ENCODE data around the gene ARPC1B. TPM values are rescaled to one million over a fixed set of nuclear protein-coding genes. Genes with fewer than 3 reads are reported as not detected.
"Not testable (repeated sequence)": the region's sequence is repeated elsewhere in the genome, so short reads cannot be mapped to it uniquely, and the experiment has no call there.

ARPC1B gene
- total RNA-seq, 1 experiment from 2014 or later = 108 TPM

DNA sequence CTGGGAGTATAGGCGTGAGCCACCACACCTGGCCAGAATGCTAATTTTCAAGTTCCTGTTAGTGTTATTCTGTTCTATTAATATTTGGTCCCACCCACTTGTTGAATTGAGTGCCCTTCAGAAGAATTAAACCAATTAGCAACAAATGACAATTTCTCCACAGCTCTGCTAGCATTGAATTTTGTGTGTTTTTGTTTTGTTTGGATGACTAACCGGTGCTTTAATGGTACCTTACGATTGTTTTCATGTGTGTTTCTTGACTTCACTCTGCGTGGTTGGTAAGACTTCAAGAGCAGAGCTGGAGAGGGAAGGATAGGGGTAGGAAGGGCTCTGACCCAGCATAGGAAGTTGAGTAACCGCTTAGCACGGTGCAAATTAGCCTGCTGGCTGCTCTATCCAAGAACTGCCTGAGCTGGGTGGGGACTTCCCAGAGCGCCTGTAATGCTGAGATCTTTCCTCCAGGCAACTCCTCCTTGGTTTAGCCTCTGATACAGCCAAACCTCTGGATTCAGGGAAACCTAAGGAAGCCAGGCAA is 4.6 kb downstream of the ARPC1B start:
- Histone ChIP-seq H3K36me3 (replicated peaks; ENCODE audit: control insufficient read depth, insufficient read depth, low read length) (peaks cover 2% of the 10 kb centered on the region; the same call in 1 of the 2 replicates), H3K4me3 (ENCODE audit: insufficient read depth, low read depth, low read length) (no peak overlapping the region), H3K27me3 (ENCODE audit: control insufficient read depth, insufficient read depth, low read length) (no peaks in the 10 kb centered on the region)
- peak; percentile 67 for DNase-seq

DNA sequence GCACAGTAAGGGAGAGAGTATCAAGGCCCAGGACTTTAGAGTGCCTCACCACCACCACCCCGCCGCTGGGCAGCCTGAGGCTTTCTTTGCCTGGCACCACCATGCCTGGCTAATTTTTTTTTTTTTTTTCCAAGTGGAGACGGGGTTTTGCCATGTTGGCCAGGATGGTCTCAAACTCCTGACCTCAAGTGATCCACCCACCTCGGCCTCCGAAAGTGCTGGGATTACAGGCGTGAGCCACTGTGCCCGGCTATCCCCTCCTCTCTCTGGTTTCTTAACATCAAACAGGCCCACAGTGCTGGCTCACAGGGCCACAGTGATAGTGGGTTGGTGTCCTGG is 5.1 kb downstream of the ARPC1B start:
- not testable (repeated sequence) for H3K36me3 ChIP-seq (replicated peaks; ENCODE audit: control insufficient read depth, insufficient read depth, low read length); DNase-seq; H3K4me3 ChIP-seq (ENCODE audit: insufficient read depth, low read depth, low read length)

DNA sequence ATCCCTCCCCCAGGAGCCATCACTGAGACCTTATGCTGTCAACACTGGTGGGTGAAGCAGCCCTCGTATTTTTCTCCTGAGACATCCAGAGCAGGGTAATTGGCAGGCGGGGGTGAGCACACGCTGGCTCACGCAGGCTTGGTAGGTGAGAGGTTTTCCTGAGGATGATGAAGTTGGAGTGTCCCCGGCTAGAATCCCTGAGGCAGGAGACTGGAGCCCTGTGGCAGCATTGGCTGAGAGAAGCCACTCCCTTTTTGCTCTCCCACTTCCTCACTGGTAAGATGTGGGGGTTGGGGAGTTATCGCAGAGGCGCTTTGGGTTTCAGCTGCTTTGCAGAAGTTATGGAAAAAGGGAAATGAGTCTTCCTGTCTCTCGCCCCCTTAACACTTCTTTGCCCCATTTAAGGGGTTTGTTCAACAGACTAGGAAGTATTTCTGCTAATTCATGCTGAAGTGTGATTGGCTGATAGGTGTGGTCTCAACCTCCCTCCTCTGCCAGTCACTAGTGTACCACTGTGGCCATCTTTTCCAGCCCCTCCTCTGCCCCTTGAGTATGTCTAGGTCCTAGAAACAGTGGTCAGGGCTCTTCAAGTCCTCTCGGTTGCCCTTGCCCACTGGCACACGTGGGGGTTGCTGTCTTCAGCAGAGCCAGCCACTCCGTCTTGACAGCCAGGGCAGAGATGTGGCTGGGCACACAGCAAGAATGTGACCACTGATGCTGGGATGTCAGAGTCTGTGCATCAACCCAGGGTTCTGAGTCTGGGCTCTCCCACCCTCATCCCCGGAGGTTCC is 5.7 kb downstream of the ARPC1B start:
- H3K36me3 ChIP-seq (replicated peaks; ENCODE audit: control insufficient read depth, insufficient read depth, low read length) = peaks cover 2% of the 10 kb centered on the region; the same call in 1 of the 2 replicates
- H3K27me3 ChIP-seq (ENCODE audit: control insufficient read depth, insufficient read depth, low read length) = no peaks in the 10 kb centered on the region
- peak; percentile 60 for DNase-seq
- H3K4me3 ChIP-seq (ENCODE audit: insufficient read depth, low read depth, low read length) = no peak overlapping the region

More for the DNA sequence above, 5.1 kb downstream of the ARPC1B start:
- H3K27me3 ChIP-seq (ENCODE audit: control insufficient read depth, insufficient read depth, low read length) = not testable (repeated sequence)

DNA sequence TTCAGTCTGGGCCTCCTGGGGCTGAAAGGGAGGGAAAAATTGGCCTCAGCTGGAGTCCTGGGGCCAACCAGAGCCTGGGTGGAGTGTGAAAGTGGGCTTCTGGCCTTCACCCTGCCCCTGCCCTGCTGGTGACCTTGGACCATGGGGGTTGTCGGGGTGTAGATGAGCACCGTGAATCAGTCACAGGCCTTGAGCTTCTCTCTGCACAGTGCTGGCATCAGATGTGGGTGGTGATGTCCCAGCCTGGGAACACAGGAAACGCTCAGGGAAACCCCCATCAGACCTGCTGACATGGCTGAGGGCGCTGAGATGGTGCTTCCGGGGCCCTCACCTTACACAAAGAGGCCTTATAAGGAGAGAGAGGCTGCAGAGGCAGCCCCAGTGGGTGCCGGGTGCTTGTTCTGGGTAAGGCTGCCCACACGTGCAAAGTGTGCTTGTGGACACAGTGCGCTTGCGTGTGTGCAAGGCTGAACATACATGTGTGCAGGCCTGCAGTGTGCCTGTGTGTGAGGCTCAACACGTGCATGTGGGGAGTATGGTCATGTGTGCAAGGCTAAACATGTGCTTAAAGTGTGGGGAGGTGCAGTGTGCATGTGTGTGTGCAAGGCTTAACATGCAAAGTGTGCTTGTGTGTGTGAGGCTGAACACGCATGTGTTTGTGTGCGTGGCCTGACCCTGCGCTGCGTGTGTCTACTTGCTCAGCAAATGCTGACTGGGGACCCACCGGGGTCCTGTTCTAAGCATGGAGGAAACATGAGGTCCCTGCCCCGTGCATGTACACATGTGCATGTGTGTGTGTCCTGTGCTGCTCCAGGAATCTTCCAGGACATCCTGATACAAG is 6.5 kb downstream of the ARPC1B start:
- Histone ChIP-seq H3K36me3 (replicated peaks; ENCODE audit: control insufficient read depth, insufficient read depth, low read length) (peaks cover 2% of the 10 kb centered on the region; the same call in 1 of the 2 replicates), H3K4me3 (ENCODE audit: insufficient read depth, low read depth, low read length) (no peak overlapping the region), H3K27me3 (ENCODE audit: control insufficient read depth, insufficient read depth, low read length) (no peaks in the 10 kb centered on the region)
- no peak for DNase-seq

DNA sequence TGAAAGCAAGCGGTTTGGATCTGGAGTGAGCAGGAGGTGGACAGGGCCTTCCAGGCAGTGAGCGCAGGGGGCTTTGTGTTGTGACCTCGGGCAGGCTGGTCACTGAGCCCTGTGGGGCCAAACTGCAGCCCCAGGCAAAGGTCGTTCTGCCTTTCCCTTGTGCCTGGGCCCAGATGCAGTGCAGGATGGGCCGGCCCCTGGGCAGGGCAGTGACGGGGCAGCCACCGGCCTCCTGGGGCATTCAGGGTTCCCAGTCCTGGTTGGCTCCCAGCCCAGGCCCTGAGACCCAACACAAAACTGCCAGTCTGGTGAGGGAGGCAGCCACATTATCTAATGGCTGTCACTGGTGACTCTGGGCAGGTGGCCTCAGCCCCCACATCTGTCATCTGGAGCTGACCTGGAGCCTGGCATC is 7.1 kb downstream of the ARPC1B start:
- Histone ChIP-seq H3K27me3 (ENCODE audit: control insufficient read depth, insufficient read depth, low read length) (no peaks in the 10 kb centered on the region), H3K36me3 (replicated peaks; ENCODE audit: control insufficient read depth, insufficient read depth, low read length) (peaks cover 2% of the 10 kb centered on the region; the same call in 1 of the 2 replicates), H3K4me3 (ENCODE audit: insufficient read depth, low read depth, low read length) (no peak overlapping the region)
- DNase-seq = peak; percentile 43

DNA sequence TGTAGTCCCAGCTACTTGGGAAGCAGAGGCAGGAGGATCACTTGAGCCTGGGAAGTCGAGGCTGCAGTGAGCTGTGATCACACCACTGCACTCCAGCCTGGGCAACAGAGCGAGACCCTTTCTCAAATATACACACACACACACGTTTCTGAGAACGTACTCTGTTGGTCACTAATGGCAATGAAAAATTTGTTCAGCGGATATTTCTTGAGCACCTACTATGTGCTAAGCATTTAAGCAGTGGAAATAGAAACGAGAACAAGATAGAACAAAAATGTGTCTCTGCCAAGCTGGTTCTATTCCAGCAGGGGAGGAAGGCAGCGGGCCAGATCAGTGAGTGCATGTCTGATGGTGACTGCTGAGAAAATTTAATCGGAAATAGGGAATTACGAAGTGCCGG is 8.7 kb downstream of the ARPC1B start:
- Histone ChIP-seq H3K4me3 (ENCODE audit: insufficient read depth, low read depth, low read length) (no peak overlapping the region), H3K27me3 (ENCODE audit: control insufficient read depth, insufficient read depth, low read length) (no peaks in the 10 kb centered on the region), H3K36me3 (replicated peaks; ENCODE audit: control insufficient read depth, insufficient read depth, low read length) (peaks cover 7% of the 10 kb centered on the region)
- no peak for DNase-seq

DNA sequence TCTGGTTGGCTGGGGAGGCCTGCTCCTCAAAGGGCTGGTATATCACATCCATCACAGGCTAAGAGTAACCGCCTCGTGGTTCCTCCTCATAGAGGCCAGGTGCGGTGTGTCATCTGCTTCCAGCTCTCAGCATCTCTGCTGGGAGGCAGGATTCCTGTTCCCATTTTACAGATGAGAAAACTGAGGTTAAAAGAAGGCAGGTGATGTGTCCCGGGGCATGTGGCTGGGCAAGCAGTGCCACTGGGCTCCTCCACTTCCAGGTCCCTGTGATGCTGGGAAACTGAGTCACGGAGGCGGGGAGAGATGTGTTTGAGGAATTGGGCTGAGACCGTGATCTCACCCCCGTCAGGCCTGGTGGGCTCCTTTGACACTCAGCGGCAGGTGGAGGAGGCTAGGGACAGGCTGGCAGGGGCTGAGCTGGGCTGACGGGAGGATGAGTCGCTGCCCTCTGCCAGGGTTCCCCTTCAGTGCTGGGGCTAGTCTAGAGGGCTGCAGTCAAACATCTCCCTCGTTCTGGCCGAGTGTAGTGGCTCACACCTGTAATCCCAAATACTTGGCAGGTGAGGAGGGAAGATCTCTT is 9.4 kb downstream of the ARPC1B start:
- Histone ChIP-seq H3K36me3 (replicated peaks; ENCODE audit: control insufficient read depth, insufficient read depth, low read length) (peaks cover 10% of the 10 kb centered on the region), H3K27me3 (ENCODE audit: control insufficient read depth, insufficient read depth, low read length) (no peaks in the 10 kb centered on the region), H3K4me3 (ENCODE audit: insufficient read depth, low read depth, low read length) (no peak overlapping the region)
- DNase-seq = no peak

DNA sequence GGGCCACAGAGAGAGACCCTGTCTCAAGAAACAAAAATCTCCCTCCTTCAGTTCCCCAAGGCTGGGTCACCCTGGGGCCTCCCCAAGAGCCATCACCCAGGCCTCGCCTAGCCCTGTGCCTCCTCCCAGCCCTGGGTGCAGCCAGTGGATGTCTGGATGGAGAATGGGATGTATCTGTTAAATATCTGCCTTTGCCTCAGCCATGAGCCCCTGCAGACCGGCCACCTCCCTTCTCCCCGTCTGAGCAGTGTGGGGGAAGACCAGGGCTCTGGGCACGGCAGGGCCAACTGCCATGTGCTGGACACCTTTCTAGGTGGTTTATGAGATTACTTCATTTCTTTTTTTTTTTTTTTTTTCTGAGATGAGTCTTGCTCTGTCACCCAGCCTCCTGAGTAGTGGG is 10.0 kb downstream of the ARPC1B start:
- H3K36me3 ChIP-seq (replicated peaks; ENCODE audit: control insufficient read depth, insufficient read depth, low read length) = peaks cover 12% of the 10 kb centered on the region
- peak; percentile 35 for DNase-seq
- H3K27me3 ChIP-seq (ENCODE audit: control insufficient read depth, insufficient read depth, low read length) = no peaks in the 10 kb centered on the region
- H3K4me3 ChIP-seq (ENCODE audit: insufficient read depth, low read depth, low read length) = no peak overlapping the region

DNA sequence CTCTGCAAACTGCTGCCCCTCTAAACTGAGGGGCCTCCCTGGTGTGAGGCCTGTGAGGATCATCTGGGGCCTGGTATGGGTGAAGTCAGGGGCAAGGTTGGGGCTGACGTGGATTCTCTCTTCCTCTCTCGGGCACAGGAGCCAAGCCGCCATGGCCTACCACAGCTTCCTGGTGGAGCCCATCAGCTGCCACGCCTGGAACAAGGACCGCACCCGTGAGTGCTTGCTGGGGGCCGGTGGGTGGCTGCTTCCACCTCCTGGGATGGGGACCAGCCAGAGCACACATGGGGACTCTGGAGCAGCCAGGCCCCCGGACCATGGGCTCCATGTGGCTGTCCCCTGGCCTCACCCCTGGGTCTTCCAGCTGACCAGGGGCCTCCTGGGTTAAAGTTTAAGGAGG is 11.0 kb downstream of the ARPC1B start:
- Histone ChIP-seq H3K36me3 (replicated peaks; ENCODE audit: control insufficient read depth, insufficient read depth, low read length) (peaks cover 18% of the 10 kb centered on the region), H3K27me3 (ENCODE audit: control insufficient read depth, insufficient read depth, low read length) (no peaks in the 10 kb centered on the region), H3K4me3 (ENCODE audit: insufficient read depth, low read depth, low read length) (no peak overlapping the region)
- DNase-seq = peak; percentile 30

DNA sequence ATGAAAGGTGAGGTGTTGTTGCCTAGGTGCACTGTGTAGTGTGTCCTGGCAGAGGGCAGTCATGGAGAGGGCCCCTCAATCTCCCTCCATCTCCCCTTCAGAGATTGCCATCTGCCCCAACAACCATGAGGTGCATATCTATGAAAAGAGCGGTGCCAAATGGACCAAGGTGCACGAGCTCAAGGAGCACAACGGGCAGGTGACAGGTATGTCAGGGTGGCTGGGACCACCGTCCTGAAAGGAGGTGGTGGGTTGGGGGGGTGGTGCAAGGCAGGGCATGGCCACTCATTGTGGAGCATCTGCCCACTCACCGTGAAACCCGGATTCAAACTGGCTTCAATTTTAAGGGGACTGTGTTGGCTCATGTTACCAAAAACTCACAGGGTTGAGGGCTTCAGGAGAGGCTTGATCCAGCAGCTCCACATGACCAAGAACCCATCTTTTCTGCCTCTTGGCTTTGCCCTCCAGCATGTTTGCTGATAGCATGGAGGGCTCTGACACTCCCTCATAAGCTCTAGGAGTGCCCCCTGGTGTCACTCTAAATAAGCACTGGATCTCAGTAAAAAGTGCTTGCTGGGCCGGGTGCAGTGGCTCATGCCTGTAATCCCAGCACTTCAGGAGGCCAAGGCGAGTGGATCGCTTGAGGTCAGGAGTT is 12.2 kb downstream of the ARPC1B start:
- H3K27me3 ChIP-seq (ENCODE audit: control insufficient read depth, insufficient read depth, low read length) = no peaks in the 10 kb centered on the region
- DNase-seq = peak; percentile 72
- no peak overlapping the region for H3K4me3 ChIP-seq (ENCODE audit: insufficient read depth, low read depth, low read length)
- peaks cover 21% of the 10 kb centered on the region for H3K36me3 ChIP-seq (replicated peaks; ENCODE audit: control insufficient read depth, insufficient read depth, low read length)

DNA sequence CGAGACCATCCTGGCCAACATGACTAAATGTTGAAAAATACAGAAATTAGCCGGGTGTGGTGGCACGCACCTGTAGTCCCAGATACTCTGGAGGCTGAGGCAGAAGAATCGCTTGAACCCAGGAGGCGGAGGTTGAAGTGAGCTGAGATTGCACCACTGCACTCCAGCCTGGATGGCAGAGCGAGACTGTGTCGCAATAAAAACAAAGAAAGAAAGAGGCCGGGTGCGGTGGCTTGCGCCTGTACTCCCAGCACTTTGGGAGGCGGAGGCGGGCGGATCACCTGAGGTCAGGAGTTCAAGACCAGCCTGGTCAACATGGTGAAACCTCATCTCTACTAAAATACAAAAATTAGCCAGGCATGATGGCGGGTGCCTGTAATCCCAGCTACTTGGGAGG is 12.7 kb downstream of the ARPC1B start:
- DNase-seq; H3K27me3 ChIP-seq (ENCODE audit: control insufficient read depth, insufficient read depth, low read length); H3K4me3 ChIP-seq (ENCODE audit: insufficient read depth, low read depth, low read length): not testable (repeated sequence)
- peaks cover 21% of the 10 kb centered on the region for H3K36me3 ChIP-seq (replicated peaks; ENCODE audit: control insufficient read depth, insufficient read depth, low read length)

DNA sequence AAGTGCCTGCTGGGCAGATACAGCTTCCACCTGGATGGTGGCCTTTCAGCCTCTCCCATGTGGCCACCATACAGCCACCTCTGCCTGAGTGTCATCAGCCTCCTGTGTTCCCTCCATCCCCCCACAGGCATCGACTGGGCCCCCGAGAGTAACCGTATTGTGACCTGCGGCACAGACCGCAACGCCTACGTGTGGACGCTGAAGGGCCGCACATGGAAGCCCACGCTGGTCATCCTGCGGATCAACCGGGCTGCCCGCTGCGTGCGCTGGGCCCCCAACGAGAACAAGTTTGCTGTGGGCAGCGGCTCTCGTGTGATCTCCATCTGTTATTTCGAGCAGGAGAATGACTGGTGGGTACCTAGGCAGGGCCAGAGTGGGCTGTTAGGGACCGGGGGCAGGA is 13.4 kb downstream of the ARPC1B start:
- DNase-seq = no peak

DNA sequence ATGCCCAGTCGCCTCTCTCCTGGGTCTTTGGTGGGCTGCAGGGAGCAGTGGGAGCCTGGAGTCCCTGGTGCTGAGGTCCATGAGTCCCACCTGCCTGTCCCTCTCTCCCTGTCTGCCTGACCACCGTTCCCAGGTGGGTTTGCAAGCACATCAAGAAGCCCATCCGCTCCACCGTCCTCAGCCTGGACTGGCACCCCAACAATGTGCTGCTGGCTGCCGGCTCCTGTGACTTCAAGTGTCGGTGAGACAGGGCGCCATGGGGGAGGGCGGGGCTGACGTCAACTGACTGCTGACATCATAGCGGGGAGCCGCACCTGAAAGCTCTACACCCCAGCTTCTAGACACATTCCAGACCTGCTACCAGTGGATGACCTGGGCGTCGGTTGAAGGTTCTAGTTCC is 15.2 kb downstream of the ARPC1B start:
- no peak overlapping the region for H3K4me3 ChIP-seq (ENCODE audit: insufficient read depth, low read depth, low read length)
- peak; percentile 28 for DNase-seq
- H3K36me3 ChIP-seq (replicated peaks; ENCODE audit: control insufficient read depth, insufficient read depth, low read length) = peaks cover 21% of the 10 kb centered on the region

More for the DNA sequence above, 13.4 kb downstream of the ARPC1B start:
- Histone ChIP-seq H3K36me3 (replicated peaks; ENCODE audit: control insufficient read depth, insufficient read depth, low read length) (peaks cover 21% of the 10 kb centered on the region), H3K4me3 (ENCODE audit: insufficient read depth, low read depth, low read length) (no peak overlapping the region), H3K27me3 (ENCODE audit: control insufficient read depth, insufficient read depth, low read length) (no peaks in the 10 kb centered on the region)

DNA sequence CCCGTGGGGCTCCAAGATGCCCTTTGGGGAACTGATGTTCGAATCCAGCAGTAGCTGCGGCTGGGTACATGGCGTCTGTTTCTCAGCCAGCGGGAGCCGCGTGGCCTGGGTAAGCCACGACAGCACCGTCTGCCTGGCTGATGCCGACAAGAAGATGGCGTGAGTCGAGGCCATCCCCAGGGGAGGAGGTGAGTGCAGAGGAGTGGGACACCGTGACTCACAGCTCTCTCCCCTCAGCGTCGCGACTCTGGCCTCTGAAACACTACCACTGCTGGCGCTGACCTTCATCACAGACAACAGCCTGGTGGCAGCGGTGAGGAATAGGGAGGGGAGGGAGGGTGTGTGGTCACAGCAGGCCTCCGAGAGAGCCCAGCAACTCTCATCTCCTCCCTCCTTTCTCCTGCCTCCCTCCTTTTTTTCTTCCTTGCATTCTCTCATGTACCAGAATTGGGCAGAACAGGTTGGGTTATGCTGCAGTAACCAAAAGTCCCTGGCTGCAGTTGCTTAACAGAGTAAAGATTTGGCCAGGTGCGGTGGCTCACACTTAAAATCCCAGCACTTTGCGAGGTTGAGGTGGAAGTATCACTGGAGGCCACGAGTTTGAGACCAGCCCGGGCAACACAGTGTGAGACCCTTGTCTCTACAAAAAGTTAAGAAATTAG is 16.5 kb downstream of the ARPC1B start:
- H3K36me3 ChIP-seq (replicated peaks; ENCODE audit: control insufficient read depth, insufficient read depth, low read length) = peaks cover 23% of the 10 kb centered on the region

More for the DNA sequence above, 15.2 kb downstream of the ARPC1B start:
- H3K27me3 ChIP-seq (ENCODE audit: control insufficient read depth, insufficient read depth, low read length) = no peaks in the 10 kb centered on the region

More for the DNA sequence above, 16.5 kb downstream of the ARPC1B start:
- peak; percentile 45 for DNase-seq
- no peak overlapping the region for H3K4me3 ChIP-seq (ENCODE audit: insufficient read depth, low read depth, low read length)
- no peaks in the 10 kb centered on the region for H3K27me3 ChIP-seq (ENCODE audit: control insufficient read depth, insufficient read depth, low read length)
